GM19023 (cell line): Measurements from ENCODE around the gene IL17RE.
"Not testable (repeated sequence)": the region's sequence is repeated elsewhere in the genome, so short reads cannot be mapped to it uniquely, and the experiment has no call there.

Source experiments
- ATAC-seq: cut with Tn5 transposase; IDR thresholded peaks from one replicate; pipeline ENCODE4 v1.9.1; 2021; ENCODE audit warnings: mild to moderate bottlenecking, moderate library complexity; ENCODE audit not compliant: unreplicated experiment

Gene IL17RE

GRCh38 chr3:9879830-9880549, 22.7 kb upstream of the IL17RE start, which contains the start of gene CIDEC:
TSS of gene CIDEC (minus strand) at chr3:9880253. CDS start at chr3:9878486, 1,767 bp downstream.
- ATAC-seq = no peak

DNA sequence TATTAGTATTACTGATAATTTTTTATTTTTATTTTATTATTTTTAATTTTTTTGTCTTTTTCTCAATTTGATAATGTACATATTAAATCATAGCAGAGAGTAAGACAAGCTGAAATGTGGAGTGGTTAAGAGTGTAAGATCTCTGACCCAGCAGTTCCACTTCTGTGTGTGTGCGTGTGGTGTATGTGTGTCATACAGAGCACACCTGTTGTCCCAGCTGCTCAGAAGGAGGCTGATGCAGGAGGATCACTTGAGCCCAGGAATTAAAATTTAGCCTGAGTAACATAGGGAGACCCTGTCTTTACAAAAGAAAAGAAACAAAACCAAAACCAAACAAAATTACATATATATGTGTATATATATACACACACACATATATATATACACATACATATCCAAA, 21.2 kb upstream of the IL17RE start:
- no peak for ATAC-seq

DNA sequence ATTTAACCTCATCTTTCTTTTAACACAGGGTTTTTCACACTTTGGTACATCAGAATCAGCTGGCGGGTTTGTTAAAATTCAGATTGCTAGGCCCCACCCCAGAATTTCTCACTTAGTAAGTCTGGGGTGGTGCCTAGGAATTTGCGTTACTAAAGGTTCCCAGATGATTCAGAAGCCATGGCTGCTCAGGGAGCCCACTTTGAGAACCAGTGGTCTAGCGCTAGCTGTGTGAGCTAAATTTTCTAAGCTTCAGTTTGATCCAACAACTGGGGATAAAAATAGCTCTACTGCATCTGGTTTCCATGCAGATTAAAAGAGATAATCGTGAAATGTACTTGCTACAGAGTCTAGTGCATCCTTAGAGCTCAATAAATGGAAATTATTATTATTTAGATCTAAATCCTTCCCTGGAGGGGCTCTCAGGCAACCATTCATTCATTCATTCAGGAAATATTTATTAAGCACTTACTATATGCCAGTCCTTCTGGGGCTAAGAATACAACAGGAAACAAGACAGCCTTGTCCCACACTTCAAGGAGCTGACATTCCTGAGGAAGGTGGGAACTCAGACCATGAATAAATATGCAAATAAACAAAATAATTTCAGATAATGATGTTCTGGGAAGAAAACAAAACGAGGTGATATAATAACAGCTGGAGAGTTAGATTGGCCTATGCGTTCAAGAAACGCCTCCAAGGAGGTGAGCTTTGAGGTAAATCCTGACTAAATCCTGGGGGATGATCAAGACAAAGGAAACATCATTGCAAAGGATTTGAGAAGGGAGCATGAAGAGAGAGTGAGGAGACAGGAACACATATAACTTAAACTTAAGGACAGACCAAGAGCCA, 18.7 kb upstream of the IL17RE start:
- no peak for ATAC-seq

GRCh38 chr3:9884555-9885165, 18.0 kb upstream of the IL17RE start:
- ATAC-seq = no peak

GRCh38 chr3:9886328-9886727, 16.3 kb upstream of the IL17RE start:
- ATAC-seq = no peak

DNA sequence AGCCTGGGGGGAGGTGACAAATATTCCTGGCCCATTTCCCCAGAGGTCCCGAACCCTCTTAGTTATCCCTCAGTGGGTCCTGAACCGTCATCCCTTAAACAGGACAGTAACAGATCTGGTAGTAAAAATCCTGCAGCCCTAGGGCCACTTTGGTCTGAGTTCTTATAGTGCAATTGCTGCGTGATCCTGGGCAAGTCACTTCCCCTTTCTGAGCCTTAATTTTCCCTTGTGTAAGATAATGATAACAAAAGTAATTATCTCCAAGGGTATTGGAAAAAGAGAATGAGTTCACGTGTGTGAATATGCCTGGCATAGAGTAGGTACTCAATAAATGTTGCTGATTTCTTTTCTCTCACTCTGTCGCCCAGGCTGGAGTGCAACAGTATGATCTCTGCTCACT, 15.2 kb upstream of the IL17RE start:
- ATAC-seq = no peak

DNA sequence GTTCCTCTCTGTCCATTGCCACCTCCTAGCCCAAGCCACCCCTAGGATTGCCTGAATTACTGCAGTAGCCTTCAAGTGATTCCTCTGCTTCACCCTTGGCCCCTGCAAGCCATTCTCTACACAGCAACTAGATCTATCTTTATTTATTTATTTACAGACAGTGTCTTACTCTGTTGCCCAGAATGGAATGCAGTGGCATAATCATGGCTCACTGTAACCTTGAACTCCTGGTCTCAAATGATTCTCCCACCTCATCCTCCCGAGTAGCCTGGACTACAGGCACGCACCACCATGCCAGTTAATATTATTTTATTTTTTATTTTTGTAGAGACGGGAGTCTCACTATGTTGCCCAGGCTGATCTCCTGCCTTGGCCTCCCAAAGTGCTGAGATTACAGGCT, 14.1 kb upstream of the IL17RE start:
- no peak for ATAC-seq

DNA sequence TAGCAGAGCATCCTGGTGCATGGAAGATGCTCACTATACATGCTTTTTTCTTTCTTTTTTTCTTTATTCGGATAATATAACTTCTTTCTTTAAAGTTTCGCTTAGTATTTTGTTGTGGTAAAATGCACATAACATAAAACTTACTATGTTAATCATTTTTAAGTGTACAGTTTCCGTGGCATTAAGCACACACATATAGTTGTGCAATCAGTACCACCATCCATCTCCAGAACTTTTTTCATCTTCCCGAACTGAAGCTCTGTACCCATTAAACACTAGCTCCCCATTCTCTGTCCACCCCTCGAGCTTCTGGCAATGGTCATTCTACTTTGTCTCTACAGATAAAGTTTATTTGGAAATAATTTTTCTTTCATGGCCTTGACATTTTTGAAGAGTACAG, 13.2 kb upstream of the IL17RE start:
- ATAC-seq = no peak

GRCh38 chr3:9890249-9891071, 12.2 kb upstream of the IL17RE start, which contains the start of gene JAGN1:
TSS of gene JAGN1 (plus strand) at chr3:9890610. CDS start at chr3:9890723, 113 bp downstream.
- peak; percentile 79 for ATAC-seq

DNA sequence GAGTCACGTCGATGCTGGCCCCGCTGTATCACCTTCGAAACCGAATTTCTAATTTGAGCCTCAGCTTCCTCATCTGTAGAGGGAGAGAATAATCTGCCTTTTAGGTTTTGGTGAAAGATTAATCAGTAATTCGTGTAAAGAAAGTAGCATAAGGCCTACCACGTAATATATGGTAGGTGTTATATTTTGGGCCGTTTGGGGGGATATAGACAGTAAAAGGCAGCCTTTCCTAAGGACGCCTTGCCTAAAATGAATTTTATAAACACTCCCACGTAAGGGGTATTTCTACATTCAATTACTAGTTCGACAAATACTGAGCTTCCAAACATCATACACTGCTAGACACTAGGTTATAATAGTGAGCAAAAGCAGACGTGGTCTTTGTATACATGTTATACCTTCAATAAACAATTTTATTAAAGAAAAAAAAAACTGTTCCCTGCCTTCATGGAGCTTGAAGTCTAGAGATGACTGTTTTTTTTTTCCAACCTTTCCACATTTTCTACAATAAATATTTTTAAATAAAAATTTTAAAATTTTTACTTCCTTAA, 11.5 kb upstream of the IL17RE start:
- no peak for ATAC-seq

DNA sequence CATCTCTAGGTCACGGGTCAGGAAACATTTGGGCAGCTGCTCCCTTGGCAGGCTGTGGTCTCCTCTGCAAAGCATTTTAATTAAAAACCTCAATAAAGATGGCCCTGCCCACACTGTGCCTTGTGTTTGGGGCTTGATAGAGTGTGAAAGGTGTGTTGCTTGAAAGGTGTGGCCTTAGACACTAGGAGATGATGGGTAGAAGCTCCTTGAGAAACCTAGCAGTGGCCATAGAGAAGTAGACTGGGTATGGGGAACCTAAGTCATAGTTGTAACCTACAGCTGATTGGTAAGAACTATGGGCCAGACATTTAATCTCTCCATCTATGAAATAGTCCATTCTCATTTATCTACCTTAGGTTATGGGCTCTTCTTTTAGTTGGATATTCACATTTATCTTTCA, 8.9 kb upstream of the IL17RE start:
- no peak for ATAC-seq

DNA sequence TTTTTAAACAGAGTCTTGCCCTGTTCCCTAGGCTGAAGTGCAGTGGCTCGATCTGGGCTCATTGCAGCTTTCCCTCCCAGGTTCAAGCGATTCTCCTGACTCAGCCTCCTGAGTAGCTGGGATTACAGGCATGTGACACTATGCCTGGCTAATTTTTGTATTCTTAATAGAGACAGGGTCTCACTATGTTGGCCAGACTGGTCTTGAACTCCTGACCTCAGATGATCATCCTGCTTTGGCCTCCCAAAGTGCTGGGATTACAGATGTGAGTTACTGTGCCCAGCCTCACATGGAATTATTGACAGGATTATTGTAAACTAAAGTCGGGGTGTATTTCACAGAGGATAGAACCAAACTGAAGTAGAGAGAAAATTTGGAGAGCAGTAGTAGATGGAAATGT, 6.9 kb upstream of the IL17RE start:
- not testable (repeated sequence) for ATAC-seq

DNA sequence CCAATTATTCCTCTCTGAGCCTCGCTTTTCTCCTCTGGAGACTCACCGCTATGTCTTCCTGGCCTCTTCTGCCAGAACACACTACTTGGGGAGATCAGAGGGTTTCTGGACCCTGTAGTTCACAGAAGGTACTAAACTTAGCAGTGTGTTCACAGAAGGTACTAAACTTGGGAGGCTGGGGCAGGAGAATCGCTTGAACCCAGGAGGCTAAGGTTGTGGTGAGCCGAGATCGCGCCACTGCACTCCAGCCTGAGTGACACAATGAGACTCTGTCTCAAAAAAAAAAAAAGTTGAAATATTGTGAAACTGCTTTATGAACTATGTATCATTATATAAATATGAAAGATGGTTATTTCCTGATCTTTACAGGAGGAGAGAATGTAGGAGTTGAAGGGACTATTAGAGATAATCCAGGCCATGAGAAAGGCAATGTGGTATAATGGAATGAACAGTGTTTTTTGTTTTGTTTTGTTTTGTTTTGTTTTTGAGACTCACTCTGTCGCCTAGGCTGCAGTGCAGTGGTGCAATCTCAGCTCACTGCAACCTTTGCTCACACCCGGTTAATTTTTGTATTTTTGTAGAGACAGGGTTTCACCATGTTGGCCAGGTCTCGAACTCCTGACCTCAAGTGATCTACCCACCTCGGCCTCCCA, 5.8 kb upstream of the IL17RE start:
- not testable (repeated sequence) for ATAC-seq

- ATAC-seq = no peak
These were observed 5.0 kb upstream of the IL17RE start for GRCh38 chr3:9897408-9898372.

DNA sequence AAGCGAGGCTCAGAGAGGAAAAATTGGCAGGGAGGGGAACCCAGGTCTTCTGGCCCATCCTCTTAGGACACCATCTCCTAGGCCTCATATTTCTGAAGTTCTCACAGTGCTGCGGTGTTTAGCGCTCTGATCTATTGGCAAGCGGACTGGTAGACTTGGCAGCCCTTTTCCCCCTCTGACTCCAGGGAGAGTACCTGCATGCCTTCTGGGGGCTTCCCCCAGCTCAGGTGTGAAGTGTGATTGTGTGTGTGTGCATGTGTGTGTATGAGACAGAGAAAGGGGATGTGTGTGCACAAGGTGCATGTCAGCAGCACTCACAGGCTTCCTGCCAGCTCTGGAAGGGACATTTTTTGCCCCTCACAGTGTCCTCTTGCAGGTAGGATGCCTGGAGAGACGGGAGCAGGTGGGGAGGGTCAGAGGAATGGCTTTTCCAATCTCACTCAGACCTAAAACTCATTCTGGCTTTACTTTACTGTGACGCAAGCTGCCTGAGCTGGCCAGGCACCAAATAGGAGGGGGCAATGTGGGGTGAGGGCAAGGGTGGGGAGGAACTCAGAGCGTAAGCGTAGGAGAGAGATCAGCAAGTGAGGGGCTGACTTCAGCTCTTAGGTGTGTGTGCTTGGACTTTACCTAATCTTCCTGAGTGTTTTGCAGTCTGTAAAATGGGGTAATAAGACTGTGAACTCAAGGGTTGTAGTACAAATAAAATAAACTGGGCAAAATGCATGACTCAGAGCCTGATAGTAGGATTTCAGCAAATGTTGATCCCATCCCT, 4.0 kb upstream of the IL17RE start:
- ATAC-seq = no peak

DNA sequence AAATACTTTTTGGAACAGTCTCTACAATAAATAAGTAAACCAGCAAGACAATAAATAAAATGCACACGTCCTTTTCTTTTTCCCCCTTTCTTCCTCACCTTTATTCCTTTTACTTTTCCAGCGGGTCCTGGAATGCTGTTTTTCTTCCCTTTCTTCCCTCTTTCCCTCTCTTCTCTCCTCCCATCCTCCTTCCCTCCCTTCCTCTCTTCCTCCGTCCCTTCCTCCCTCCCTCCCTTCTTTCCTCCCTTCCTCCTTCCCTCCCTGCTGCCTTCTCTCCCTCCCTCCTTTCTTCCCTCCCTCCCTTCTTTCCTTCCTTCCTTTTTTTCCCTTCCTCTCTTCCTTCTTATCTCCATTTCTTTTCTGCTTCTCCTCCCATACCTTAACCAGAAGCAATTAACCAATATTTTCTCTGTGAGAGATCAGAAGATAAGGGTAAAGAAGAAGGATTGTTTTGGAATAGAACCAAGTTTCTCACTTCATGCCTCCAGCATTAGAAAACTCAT, 3.3 kb upstream of the IL17RE start:
- ATAC-seq = no peak

GRCh38 chr3:9900965-9901415, 1.7 kb upstream of the IL17RE start:
- not testable (repeated sequence) for ATAC-seq

GRCh38 chr3:9901967-9902366, 681 bp upstream of the IL17RE start:
- ATAC-seq = no peak
